Measurements from ENCODE around the gene TMEM120A.

The TMEM120A gene

DNA sequence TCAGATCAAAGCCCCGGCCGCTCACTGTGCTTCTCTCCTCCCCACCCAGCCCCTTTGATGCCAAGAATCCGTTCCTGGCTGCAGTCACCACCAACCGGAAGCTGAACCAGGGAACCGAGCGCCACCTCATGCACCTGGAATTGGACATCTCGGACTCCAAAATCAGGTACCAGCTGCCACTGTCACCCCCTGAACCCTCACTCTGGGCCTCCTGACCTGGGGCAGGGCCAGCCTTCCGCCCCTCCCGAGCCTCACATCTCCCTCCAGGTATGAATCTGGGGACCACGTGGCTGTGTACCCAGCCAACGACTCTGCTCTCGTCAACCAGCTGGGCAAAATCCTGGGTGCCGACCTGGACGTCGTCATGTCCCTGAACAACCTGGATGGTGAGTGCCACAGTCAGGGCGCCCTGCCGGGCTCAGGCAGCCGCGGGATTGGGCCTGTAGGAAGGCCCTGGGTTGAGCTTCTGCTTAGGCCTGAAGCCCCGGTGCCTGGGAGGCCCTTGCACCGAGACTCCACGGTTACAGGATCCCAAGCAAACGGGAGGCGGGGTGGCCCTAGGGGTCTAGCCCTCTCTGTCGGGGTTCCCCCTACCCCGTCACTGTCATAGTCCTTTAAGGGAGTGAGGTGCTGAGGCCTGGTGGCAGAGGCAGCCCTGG lies 10.8 kb downstream of the TMEM120A start:
- TF ChIP-seq, protein P1, sequence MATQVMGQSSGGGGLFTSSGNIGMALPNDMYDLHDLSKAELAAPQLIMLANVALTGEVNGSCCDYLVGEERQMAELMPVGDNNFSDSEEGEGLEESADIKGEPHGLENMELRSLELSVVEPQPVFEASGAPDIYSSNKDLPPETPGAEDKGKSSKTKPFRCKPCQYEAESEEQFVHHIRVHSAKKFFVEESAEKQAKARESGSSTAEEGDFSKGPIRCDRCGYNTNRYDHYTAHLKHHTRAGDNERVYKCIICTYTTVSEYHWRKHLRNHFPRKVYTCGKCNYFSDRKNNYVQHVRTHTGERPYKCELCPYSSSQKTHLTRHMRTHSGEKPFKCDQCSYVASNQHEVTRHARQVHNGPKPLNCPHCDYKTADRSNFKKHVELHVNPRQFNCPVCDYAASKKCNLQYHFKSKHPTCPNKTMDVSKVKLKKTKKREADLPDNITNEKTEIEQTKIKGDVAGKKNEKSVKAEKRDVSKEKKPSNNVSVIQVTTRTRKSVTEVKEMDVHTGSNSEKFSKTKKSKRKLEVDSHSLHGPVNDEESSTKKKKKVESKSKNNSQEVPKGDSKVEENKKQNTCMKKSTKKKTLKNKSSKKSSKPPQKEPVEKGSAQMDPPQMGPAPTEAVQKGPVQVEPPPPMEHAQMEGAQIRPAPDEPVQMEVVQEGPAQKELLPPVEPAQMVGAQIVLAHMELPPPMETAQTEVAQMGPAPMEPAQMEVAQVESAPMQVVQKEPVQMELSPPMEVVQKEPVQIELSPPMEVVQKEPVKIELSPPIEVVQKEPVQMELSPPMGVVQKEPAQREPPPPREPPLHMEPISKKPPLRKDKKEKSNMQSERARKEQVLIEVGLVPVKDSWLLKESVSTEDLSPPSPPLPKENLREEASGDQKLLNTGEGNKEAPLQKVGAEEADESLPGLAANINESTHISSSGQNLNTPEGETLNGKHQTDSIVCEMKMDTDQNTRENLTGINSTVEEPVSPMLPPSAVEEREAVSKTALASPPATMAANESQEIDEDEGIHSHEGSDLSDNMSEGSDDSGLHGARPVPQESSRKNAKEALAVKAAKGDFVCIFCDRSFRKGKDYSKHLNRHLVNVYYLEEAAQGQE (IDR thresholded peaks at IDR 0.05; ENCODE audit: insufficient replicate concordance, low read depth) = no peak
- TF ChIP-seq SPI1 (IDR thresholded peaks at IDR 0.05; ENCODE audit: borderline replicate concordance, low read depth) (no peak), GABPA (IDR thresholded peaks at IDR 0.05; ENCODE audit: low read depth) (no peak), POLR2AphosphoS5 (IDR thresholded peaks at IDR 0.05; ENCODE audit: low read depth) (no peak)
- TF ChIP-seq, protein P2, sequence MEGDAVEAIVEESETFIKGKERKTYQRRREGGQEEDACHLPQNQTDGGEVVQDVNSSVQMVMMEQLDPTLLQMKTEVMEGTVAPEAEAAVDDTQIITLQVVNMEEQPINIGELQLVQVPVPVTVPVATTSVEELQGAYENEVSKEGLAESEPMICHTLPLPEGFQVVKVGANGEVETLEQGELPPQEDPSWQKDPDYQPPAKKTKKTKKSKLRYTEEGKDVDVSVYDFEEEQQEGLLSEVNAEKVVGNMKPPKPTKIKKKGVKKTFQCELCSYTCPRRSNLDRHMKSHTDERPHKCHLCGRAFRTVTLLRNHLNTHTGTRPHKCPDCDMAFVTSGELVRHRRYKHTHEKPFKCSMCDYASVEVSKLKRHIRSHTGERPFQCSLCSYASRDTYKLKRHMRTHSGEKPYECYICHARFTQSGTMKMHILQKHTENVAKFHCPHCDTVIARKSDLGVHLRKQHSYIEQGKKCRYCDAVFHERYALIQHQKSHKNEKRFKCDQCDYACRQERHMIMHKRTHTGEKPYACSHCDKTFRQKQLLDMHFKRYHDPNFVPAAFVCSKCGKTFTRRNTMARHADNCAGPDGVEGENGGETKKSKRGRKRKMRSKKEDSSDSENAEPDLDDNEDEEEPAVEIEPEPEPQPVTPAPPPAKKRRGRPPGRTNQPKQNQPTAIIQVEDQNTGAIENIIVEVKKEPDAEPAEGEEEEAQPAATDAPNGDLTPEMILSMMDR (IDR thresholded peaks at IDR 0.05; ENCODE audit: insufficient read depth, low read length) = no peak
- Histone ChIP-seq H3K27me3 (ENCODE audit: insufficient read depth, poor library complexity, severe bottlenecking) (no peaks in the 10 kb centered on the region), H3K27ac (replicated peaks) (no peak overlapping the region), H3K4me3 (replicated peaks; ENCODE audit: insufficient read depth, low read length) (no peak overlapping the region)
- no peak for DNase-seq (ENCODE audit: low read depth in 1 of 2, low spot score in 1 of 2)

DNA sequence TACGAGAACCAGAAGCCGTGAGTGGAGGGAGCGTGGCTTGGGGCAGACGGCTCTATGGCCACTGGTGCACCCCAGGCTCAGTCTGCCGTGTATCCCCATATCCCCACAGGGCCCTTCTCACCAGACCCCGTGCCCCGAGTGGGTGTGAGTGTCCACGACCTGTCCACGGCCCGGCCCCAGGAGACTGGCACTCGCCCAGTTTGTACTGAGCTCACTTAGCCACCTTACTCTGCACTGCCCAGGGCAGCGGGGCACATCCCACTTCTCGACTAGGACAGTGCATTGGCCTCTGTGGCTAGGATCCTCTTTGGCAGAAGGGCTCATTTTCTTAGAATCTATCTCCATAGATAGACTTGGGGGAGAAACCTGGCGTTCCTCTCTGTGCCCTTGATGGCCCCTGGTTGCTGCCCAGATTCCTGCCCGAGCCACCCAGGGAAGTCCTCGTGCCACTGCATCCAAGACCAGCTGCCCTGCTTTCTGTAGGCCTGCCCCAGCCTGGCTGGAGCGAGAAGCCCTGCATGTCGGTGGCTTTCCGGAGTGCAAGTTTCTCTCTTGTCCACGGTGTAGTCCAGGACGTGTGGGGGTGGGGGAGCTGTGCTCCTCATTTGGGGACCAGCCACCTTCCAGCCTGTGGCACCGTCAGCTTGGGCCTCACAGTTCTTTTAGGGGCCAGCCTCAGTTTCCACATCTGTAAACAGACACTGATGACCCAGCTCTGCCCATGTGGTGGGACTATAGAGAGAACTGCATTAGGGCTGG lies 11.9 kb downstream of the TMEM120A start:
- TF ChIP-seq, protein P2 (IDR thresholded peaks at IDR 0.05; ENCODE audit: insufficient read depth, low read length) = no peak
- TF ChIP-seq POLR2AphosphoS5 (IDR thresholded peaks at IDR 0.05; ENCODE audit: low read depth) (no peak), GABPA (IDR thresholded peaks at IDR 0.05; ENCODE audit: low read depth) (no peak), SPI1 (IDR thresholded peaks at IDR 0.05; ENCODE audit: borderline replicate concordance, low read depth) (no peak)
- TF ChIP-seq, protein P1 (IDR thresholded peaks at IDR 0.05; ENCODE audit: insufficient replicate concordance, low read depth) = no peak

DNA sequence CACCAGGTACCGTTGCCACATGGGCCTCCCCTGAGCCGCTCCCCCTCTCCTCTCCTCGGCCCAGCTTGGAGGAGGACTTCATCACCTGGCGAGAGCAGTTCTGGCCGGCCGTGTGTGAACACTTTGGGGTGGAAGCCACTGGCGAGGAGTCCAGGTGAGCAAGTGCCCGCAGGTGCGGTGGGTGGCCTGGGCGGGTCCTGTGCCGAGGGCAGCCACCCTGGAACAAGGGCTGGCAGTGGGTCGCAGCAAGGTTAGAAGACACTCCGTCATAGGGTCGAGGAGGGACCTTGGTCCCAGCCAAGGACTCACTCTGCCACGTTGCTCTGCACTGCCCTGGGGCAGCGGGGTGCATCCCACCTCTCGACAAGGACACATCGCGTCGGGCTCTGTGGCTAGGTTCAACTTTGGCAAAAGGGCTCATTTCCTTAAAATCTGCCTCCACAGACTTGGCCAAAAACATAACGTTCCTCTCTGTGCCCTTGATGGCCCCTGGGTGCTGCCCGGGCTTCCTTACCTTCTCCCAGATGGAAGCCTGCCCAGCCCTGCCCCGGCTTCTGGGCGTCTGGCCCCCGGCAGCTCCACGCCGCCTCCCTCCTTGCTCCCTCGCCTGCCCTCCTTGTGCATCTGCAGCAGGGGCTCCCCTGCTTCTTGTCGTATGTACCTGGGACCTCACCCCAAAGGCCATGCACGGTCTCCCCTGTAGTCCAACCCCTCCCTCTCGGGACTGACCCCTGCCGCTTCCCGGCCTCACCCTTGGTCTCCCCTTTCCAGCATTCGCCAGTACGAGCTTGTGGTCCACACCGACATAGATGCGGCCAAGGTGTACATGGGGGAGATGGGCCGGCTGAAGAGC lies 12.7 kb downstream of the TMEM120A start:
- no peak for TF ChIP-seq GABPA (IDR thresholded peaks at IDR 0.05; ENCODE audit: low read depth)
- TF ChIP-seq, protein P2 (IDR thresholded peaks at IDR 0.05; ENCODE audit: insufficient read depth, low read length) = no peak
- TF ChIP-seq, protein P1 (IDR thresholded peaks at IDR 0.05; ENCODE audit: insufficient replicate concordance, low read depth) = no peak
- TF ChIP-seq SPI1 (IDR thresholded peaks at IDR 0.05; ENCODE audit: borderline replicate concordance, low read depth) = no peak
- no peak for TF ChIP-seq POLR2AphosphoS5 (IDR thresholded peaks at IDR 0.05; ENCODE audit: low read depth)
- Histone ChIP-seq H3K27ac (replicated peaks) (no peak overlapping the region), H3K27me3 (ENCODE audit: insufficient read depth, poor library complexity, severe bottlenecking) (no peaks in the 10 kb centered on the region), H3K4me3 (replicated peaks; ENCODE audit: insufficient read depth, low read length) (no peak overlapping the region)
- DNase-seq (ENCODE audit: low read depth in 1 of 2, low spot score in 1 of 2) = no peak

More for the DNA sequence above, 11.9 kb downstream of the TMEM120A start:
- Histone ChIP-seq H3K27me3 (ENCODE audit: insufficient read depth, poor library complexity, severe bottlenecking) (no peaks in the 10 kb centered on the region), H3K27ac (replicated peaks) (no peak overlapping the region), H3K4me3 (replicated peaks; ENCODE audit: insufficient read depth, low read length) (no peak overlapping the region)
- DNase-seq (ENCODE audit: low read depth in 1 of 2, low spot score in 1 of 2) = no peak

All from HL-60 (cell line).